SK-N-SH (cell line): Measurements from ENCODE around the gene ZNG1A.
"Not testable (repeated sequence)": the region's sequence is repeated elsewhere in the genome, so short reads cannot be mapped to it uniquely, and the experiment has no call there.

Experiments
- EP300 ChIP-seq, 2 experiments: IDR thresholded peaks; 2 replicates each; pipeline versions ENCODE4 v1.4.0 to v1.6.1; 2012; ENCODE audit warnings: borderline replicate concordance in 1 of 2, low read depth in 1 of 2, low read length in 1 of 2
- GATA2 ChIP-seq: sonication (generic); formaldehyde crosslinking; IDR thresholded peaks from 2 replicates; pipeline ENCODE4 v1.5.0; 2020; ENCODE audit warnings: mild to moderate bottlenecking, missing genetic modification reagents
- NFIC ChIP-seq: IDR thresholded peaks from 2 replicates; pipeline ENCODE4 v1.4.0; 2012; ENCODE audit warnings: borderline replicate concordance
- RAD21 ChIP-seq: IDR thresholded peaks from 2 replicates; pipeline ENCODE4 v1.6.1; 2012; ENCODE audit warnings: mild to moderate bottlenecking, low read length
- TF ChIP-seq, protein P1 (sequence below): fragments of 200-600 bp; sonication (generic); IDR thresholded peaks from 2 replicates; pipeline ENCODE4 v1.6.1; 2017; ENCODE audit warnings: antibody characterized with exemption, mild to moderate bottlenecking, moderate library complexity
- TF ChIP-seq, protein P2 (sequence below): IDR thresholded peaks from 2 replicates; pipeline ENCODE4 v1.6.1; 2012; ENCODE audit warnings: mild to moderate bottlenecking, low read depth, low read length, moderate library complexity

DNA sequence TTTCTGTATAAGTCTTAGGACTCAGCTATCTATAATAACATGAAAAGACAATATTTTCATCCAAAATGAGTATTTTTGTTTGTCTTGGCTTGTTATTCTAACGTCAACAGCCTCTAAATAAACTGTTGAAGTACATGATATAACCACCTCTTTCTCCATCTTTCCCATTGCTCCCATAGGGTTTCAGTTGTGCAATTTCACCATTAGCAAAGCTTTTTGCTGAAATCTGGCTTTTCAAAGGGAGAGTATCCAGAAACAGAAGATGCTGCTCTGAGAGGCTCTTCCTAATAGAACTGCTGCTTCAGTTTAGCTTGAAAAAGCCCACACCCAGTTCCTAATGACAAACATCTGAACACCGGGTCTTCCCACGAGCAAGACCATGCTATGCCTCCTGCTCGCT lies 91.8 kb downstream of the ZNG1A start:
- TF ChIP-seq, protein P1, sequence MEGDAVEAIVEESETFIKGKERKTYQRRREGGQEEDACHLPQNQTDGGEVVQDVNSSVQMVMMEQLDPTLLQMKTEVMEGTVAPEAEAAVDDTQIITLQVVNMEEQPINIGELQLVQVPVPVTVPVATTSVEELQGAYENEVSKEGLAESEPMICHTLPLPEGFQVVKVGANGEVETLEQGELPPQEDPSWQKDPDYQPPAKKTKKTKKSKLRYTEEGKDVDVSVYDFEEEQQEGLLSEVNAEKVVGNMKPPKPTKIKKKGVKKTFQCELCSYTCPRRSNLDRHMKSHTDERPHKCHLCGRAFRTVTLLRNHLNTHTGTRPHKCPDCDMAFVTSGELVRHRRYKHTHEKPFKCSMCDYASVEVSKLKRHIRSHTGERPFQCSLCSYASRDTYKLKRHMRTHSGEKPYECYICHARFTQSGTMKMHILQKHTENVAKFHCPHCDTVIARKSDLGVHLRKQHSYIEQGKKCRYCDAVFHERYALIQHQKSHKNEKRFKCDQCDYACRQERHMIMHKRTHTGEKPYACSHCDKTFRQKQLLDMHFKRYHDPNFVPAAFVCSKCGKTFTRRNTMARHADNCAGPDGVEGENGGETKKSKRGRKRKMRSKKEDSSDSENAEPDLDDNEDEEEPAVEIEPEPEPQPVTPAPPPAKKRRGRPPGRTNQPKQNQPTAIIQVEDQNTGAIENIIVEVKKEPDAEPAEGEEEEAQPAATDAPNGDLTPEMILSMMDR = not testable (repeated sequence)
- not testable (repeated sequence) for TF ChIP-seq NFIC; EP300 (IDR thresholded peaks at IDR 0.05; ENCODE audit: borderline replicate concordance in 1 of 2, low read depth in 1 of 2, low read length in 1 of 2); GATA2 (CRISPR knock-in tag); RAD21
- TF ChIP-seq, protein P2, sequence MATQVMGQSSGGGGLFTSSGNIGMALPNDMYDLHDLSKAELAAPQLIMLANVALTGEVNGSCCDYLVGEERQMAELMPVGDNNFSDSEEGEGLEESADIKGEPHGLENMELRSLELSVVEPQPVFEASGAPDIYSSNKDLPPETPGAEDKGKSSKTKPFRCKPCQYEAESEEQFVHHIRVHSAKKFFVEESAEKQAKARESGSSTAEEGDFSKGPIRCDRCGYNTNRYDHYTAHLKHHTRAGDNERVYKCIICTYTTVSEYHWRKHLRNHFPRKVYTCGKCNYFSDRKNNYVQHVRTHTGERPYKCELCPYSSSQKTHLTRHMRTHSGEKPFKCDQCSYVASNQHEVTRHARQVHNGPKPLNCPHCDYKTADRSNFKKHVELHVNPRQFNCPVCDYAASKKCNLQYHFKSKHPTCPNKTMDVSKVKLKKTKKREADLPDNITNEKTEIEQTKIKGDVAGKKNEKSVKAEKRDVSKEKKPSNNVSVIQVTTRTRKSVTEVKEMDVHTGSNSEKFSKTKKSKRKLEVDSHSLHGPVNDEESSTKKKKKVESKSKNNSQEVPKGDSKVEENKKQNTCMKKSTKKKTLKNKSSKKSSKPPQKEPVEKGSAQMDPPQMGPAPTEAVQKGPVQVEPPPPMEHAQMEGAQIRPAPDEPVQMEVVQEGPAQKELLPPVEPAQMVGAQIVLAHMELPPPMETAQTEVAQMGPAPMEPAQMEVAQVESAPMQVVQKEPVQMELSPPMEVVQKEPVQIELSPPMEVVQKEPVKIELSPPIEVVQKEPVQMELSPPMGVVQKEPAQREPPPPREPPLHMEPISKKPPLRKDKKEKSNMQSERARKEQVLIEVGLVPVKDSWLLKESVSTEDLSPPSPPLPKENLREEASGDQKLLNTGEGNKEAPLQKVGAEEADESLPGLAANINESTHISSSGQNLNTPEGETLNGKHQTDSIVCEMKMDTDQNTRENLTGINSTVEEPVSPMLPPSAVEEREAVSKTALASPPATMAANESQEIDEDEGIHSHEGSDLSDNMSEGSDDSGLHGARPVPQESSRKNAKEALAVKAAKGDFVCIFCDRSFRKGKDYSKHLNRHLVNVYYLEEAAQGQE = not testable (repeated sequence)
